ENCODE results near the gene POLDIP3. TPM values are rescaled to one million over a fixed set of nuclear protein-coding genes. Genes with fewer than 3 reads are reported as not detected.

The POLDIP3 gene
- polyA plus RNA-seq, 2 donors = 20.0 to 28.7 TPM

DNA sequence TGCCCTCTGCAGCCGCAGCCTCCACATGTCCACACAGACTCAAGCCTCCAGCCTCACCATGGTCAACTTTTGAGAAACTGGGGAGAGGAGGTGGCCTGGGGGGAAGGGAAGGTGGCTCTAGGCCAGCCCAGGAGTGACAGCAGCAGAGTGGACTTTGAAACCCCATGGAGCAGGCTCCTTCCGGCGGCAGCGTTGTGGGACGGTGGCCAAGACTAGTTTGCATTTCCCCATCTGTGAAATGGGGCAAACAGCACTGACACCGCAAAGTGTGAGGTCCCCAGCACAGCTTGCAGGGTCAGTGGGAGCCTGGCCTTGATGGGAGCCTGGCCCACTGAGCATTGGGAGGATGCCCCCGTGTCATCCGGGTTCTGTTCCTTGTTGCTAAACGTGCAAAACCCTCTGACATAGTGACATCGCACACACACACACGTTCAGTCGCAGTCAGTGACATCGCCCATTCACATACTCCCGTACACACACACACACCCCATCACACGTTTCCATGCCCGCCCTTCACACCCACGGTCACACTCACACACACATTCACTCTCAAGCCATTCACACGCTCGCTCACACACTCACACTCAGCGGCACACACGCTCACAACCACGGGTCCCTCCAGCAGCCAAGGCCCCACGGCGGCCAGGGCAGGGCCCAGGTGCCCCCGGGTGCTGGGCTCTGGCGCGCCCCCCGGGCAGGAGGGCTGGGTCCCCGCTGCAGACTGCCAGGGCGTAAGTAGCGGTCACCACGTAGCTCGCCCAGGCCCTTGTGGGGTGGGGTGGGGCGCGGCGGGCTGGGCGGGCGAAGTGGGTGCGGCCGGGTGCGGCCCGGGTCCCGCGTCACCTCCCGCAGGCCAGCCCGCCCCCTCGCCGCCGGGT lies 33.9 kb upstream of the POLDIP3 start:
- no peaks in the 10 kb centered on the region for H3K9me3 ChIP-seq (ENCODE audit: control insufficient read depth in 2 of 2, insufficient read depth in 1 of 2, low read depth in 1 of 2, low read length in 1 of 2)
- H3K4me1 ChIP-seq (ENCODE audit: control insufficient read depth in 2 of 2, insufficient read depth in 2 of 2, low read length in 1 of 2) = peaks cover 11 to 45% of the 10 kb centered on the region in 2 donors
- WGBS, 2 donors = 1 to 2% methylated on average over 44 to 49 of the region's 49 CpGs
- H3K4me3 ChIP-seq (ENCODE audit: low read depth in 1 of 2, low read length in 2 of 2) = peak overlapping the region; percentile 91 to 99
- H3K27ac ChIP-seq (ENCODE audit: low read depth in 2 of 2, low read length in 1 of 2) = peak overlapping the region; percentile 86 to 97
- no peaks in the 10 kb centered on the region for H3K27me3 ChIP-seq (ENCODE audit: control insufficient read depth in 1 of 2, insufficient read depth in 2 of 2, low read length in 2 of 2)
- H3K36me3 ChIP-seq (ENCODE audit: control insufficient read depth in 2 of 2, insufficient read depth in 2 of 2, low read length in 1 of 2) = no peaks in the 10 kb centered on the region

DNA sequence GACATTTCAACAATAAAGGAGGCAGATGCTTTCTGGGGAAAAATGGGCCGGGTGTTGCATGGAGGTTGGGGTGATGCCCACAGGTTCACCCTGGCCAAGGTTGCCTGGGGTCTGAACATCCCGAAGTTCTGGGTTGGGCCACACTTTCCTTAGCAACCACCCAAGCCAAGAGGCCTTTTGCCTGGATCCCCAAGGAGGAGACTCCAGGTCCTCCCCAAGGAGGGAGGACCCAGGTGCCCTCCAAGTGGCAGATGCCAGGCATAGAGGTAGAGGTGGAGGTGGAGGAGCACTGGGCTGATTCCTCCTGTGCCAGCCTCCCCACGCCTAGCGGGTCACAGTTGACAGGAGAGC lies 33.3 kb upstream of the POLDIP3 start:
- H3K27me3 ChIP-seq (ENCODE audit: control insufficient read depth in 1 of 2, insufficient read depth in 2 of 2, low read length in 2 of 2) = no peaks in the 10 kb centered on the region
- H3K27ac ChIP-seq (ENCODE audit: low read depth in 2 of 2, low read length in 1 of 2) = peak overlapping the region; percentile 86 to 97
- no peaks in the 10 kb centered on the region for H3K36me3 ChIP-seq (ENCODE audit: control insufficient read depth in 2 of 2, insufficient read depth in 2 of 2, low read length in 1 of 2)
- H3K4me3 ChIP-seq (ENCODE audit: low read depth in 1 of 2, low read length in 2 of 2) = peak overlapping the region; percentile 91 to 99
- no peaks in the 10 kb centered on the region for H3K9me3 ChIP-seq (ENCODE audit: control insufficient read depth in 2 of 2, insufficient read depth in 1 of 2, low read depth in 1 of 2, low read length in 1 of 2)
- WGBS, 2 donors = 33 to 47% methylated on average over 4 of the region's 4 CpGs
- peaks cover 17 to 45% of the 10 kb centered on the region in 2 donors for H3K4me1 ChIP-seq (ENCODE audit: control insufficient read depth in 2 of 2, insufficient read depth in 2 of 2, low read length in 1 of 2)

- Histone ChIP-seq H3K4me1 (ENCODE audit: control insufficient read depth in 2 of 2, insufficient read depth in 2 of 2, low read length in 1 of 2) (peaks cover 18 to 45% of the 10 kb centered on the region in 2 donors), H3K27ac (ENCODE audit: low read depth in 2 of 2, low read length in 1 of 2) (peak overlapping the region; percentile 86 to 88), H3K9me3 (ENCODE audit: control insufficient read depth in 2 of 2, insufficient read depth in 1 of 2, low read depth in 1 of 2, low read length in 1 of 2) (no peaks in the 10 kb centered on the region), H3K27me3 (ENCODE audit: control insufficient read depth in 1 of 2, insufficient read depth in 2 of 2, low read length in 2 of 2) (no peaks in the 10 kb centered on the region), H3K36me3 (ENCODE audit: control insufficient read depth in 2 of 2, insufficient read depth in 2 of 2, low read length in 1 of 2) (no peaks in the 10 kb centered on the region), H3K4me3 (ENCODE audit: low read depth in 1 of 2, low read length in 2 of 2) (peak overlapping the region; percentile 17 to 22)
- WGBS, 2 donors = 25 to 33% methylated on average over 16 of the region's 16 CpGs
Observed at GRCh38 chr22:42646569-42647525, 32.2 kb upstream of the POLDIP3 start.

GRCh38 chr22:42645938-42646568 lies 31.4 kb upstream of the POLDIP3 start:
- peak overlapping the region; percentile 86 to 88 for H3K27ac ChIP-seq (ENCODE audit: low read depth in 2 of 2, low read length in 1 of 2)
- no peaks in the 10 kb centered on the region for H3K36me3 ChIP-seq (ENCODE audit: control insufficient read depth in 2 of 2, insufficient read depth in 2 of 2, low read length in 1 of 2)
- peak overlapping the region; percentile 17 to 22 for H3K4me3 ChIP-seq (ENCODE audit: low read depth in 1 of 2, low read length in 2 of 2)
- no peaks in the 10 kb centered on the region for H3K9me3 ChIP-seq (ENCODE audit: control insufficient read depth in 2 of 2, insufficient read depth in 1 of 2, low read depth in 1 of 2, low read length in 1 of 2)
- H3K4me1 ChIP-seq (ENCODE audit: control insufficient read depth in 2 of 2, insufficient read depth in 2 of 2, low read length in 1 of 2) = peaks cover 18 to 45% of the 10 kb centered on the region in 2 donors
- WGBS, 2 donors = 34 to 36% methylated on average over 13 of the region's 13 CpGs
- no peaks in the 10 kb centered on the region for H3K27me3 ChIP-seq (ENCODE audit: control insufficient read depth in 1 of 2, insufficient read depth in 2 of 2, low read length in 2 of 2)

- H3K9me3 ChIP-seq (ENCODE audit: control insufficient read depth in 2 of 2, insufficient read depth in 1 of 2, low read depth in 1 of 2, low read length in 1 of 2) = no peaks in the 10 kb centered on the region
- H3K4me3 ChIP-seq (ENCODE audit: low read depth in 1 of 2, low read length in 2 of 2) = peak overlapping the region; percentile 17 to 22
- 38 to 42% methylated on average over 19 of the region's 19 CpGs for WGBS, 2 donors
- peaks cover 18 to 45% of the 10 kb centered on the region in 2 donors for H3K4me1 ChIP-seq (ENCODE audit: control insufficient read depth in 2 of 2, insufficient read depth in 2 of 2, low read length in 1 of 2)
- peak overlapping the region; percentile 86 to 88 for H3K27ac ChIP-seq (ENCODE audit: low read depth in 2 of 2, low read length in 1 of 2)
- no peaks in the 10 kb centered on the region for H3K36me3 ChIP-seq (ENCODE audit: control insufficient read depth in 2 of 2, insufficient read depth in 2 of 2, low read length in 1 of 2)
- H3K27me3 ChIP-seq (ENCODE audit: control insufficient read depth in 1 of 2, insufficient read depth in 2 of 2, low read length in 2 of 2) = no peaks in the 10 kb centered on the region
Observed at GRCh38 chr22:42645341-42645937, 30.8 kb upstream of the POLDIP3 start.

DNA sequence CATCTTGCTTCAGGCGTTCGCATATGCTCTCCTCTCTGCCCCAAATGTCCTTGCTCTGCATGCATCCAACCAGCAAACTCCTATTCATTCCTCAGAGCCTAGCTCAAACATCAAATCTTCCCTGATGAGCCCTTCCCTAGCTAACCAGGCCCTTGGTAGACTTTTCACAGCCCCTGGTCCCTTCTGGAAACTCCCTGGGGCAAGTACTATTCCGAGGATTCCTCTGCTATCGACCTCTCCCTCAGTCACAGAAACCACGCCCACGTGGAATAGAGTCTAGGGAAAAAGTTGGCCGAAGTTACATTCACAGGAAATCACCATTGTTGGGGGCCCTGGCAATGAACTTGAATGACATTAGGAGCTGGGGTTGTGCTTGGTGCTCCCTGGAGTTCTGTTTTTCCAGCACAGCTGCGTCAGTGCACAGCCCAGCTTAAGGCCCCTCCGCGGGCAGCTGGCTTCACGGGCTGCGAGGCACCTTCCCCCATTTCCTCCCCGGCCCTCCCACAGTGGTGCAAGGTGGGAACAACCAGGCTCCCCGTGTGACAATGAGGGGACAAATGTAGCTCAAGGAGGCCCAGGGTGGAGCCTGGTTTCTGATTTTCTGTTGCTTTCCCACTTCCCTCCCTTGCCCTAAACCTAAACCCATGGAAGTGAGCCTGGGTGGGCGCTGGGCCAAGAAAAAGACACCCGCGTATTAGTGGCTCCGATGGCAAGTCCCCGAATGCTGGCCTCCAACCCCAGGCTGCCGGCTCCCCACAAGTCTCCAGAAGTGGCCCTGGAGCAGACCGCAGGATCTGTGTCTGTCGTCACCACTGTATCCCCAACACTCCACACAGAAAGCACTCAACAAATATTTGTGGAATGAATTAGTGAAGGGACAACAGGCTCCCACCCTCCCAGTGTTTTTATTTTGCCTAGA lies 30.0 kb upstream of the POLDIP3 start:
- Histone ChIP-seq H3K9me3 (ENCODE audit: control insufficient read depth in 2 of 2, insufficient read depth in 1 of 2, low read depth in 1 of 2, low read length in 1 of 2) (no peaks in the 10 kb centered on the region), H3K27me3 (ENCODE audit: control insufficient read depth in 1 of 2, insufficient read depth in 2 of 2, low read length in 2 of 2) (no peaks in the 10 kb centered on the region), H3K4me1 (ENCODE audit: control insufficient read depth in 2 of 2, insufficient read depth in 2 of 2, low read length in 1 of 2) (peaks cover 18 to 43% of the 10 kb centered on the region in 2 donors), H3K4me3 (ENCODE audit: low read depth in 1 of 2, low read length in 2 of 2) (peak overlapping the region in 1 of 2 donors; percentile 2), H3K36me3 (ENCODE audit: control insufficient read depth in 2 of 2, insufficient read depth in 2 of 2, low read length in 1 of 2) (no peaks in the 10 kb centered on the region), H3K27ac (ENCODE audit: low read depth in 2 of 2, low read length in 1 of 2) (peak overlapping the region; percentile 86 to 88)
- 22 to 26% methylated on average over 22 of the region's 22 CpGs for WGBS, 2 donors

GRCh38 chr22:42643634-42644421 lies 29.1 kb upstream of the POLDIP3 start:
- Histone ChIP-seq H3K4me1 (ENCODE audit: control insufficient read depth in 2 of 2, insufficient read depth in 2 of 2, low read length in 1 of 2) (peaks cover 18 to 42% of the 10 kb centered on the region in 2 donors), H3K27me3 (ENCODE audit: control insufficient read depth in 1 of 2, insufficient read depth in 2 of 2, low read length in 2 of 2) (no peaks in the 10 kb centered on the region), H3K36me3 (ENCODE audit: control insufficient read depth in 2 of 2, insufficient read depth in 2 of 2, low read length in 1 of 2) (no peaks in the 10 kb centered on the region), H3K4me3 (ENCODE audit: low read depth in 1 of 2, low read length in 2 of 2) (no peak overlapping the region), H3K9me3 (ENCODE audit: control insufficient read depth in 2 of 2, insufficient read depth in 1 of 2, low read depth in 1 of 2, low read length in 1 of 2) (no peaks in the 10 kb centered on the region), H3K27ac (ENCODE audit: low read depth in 2 of 2, low read length in 1 of 2) (peak overlapping the region; percentile 32 to 53)
- 88 to 89% methylated on average over 14 of the region's 14 CpGs for WGBS, 2 donors

All from esophagus (tissue), 2 donors.